Mucosa of descending colon (tissue), 3 donors: ENCODE measurements around the gene NR1I3. TPM values are rescaled to one million over a fixed set of nuclear protein-coding genes. Genes with fewer than 3 reads are reported as not detected.
"Not testable (repeated sequence)": the region's sequence is repeated elsewhere in the genome, so short reads cannot be mapped to it uniquely, and the experiment has no call there.

Source experiments
- ATAC-seq: fragments of 200-7000 bp; cut with Tn5 transposase; one replicate; pipeline ENCODE4 v1.9.1; 2020; ENCODE audit warnings: mild to moderate bottlenecking, moderate library complexity
- DNase-seq, 3 donors: peaks; one replicate each; pipeline ENCODE4 v3.0.0-alpha.2; 2020
- H3K36me3 ChIP-seq: fragments of 200-600 bp; one replicate; pipeline ENCODE4 v1.8.0; 2021; ENCODE audit warnings: low read depth, mild to moderate bottlenecking
- H3K4me1 ChIP-seq: fragments of 200-600 bp; one replicate; pipeline ENCODE4 v1.8.0; 2021; ENCODE audit warnings: low read depth, mild to moderate bottlenecking
- H3K4me3 ChIP-seq: fragments of 200-600 bp; one replicate; pipeline ENCODE4 v1.8.0; 2021; ENCODE audit warnings: mild to moderate bottlenecking
- H3K9me3 ChIP-seq: fragments of 200-600 bp; one replicate; pipeline ENCODE4 v1.8.0; 2021; ENCODE audit warnings: mild to moderate bottlenecking
- intact Hi-C, 2 donors: fragments of 100-400 bp; cut with DNase I in 1 of 2; cut with micrococcal nuclease in 1 of 2; formaldehyde crosslinking; loops; one replicate each; pipeline versions ENCODE4 v1.11.0 to v1.11.1; 2022; cut with DNase I, micrococcal nuclease
- total RNA-seq, 3 donors: library from RNA; stranded (reverse); fragmentation: NEBNext Ultra II Directional in 2 of 3; extraction: Animal tissue kit (Norgen Biotek cat#: 25700) in 2 of 3; gene quantifications; one replicate each; pipeline versions ENCODE4 v1.2.1 to v1.2.4, GENCODE V29; 2021 to 2023
- TF ChIP-seq, protein P1 (sequence below): fragments of 200-600 bp; IDR thresholded peaks from one replicate; pipeline ENCODE4 v1.8.0; 2022; ENCODE audit warnings: antibody characterized with exemption, mild to moderate bottlenecking
- donor health status: DM: no; HTN: no; CAD: no; lungs with moderate emphysema.
- donor health status: DM: no; HTN: no; CAD: no.
- donor health status: DM: no; HTN: yes; CAD: no.

The NR1I3 gene
- total RNA-seq, 3 donors from 2014 or later, result not detected

DNA sequence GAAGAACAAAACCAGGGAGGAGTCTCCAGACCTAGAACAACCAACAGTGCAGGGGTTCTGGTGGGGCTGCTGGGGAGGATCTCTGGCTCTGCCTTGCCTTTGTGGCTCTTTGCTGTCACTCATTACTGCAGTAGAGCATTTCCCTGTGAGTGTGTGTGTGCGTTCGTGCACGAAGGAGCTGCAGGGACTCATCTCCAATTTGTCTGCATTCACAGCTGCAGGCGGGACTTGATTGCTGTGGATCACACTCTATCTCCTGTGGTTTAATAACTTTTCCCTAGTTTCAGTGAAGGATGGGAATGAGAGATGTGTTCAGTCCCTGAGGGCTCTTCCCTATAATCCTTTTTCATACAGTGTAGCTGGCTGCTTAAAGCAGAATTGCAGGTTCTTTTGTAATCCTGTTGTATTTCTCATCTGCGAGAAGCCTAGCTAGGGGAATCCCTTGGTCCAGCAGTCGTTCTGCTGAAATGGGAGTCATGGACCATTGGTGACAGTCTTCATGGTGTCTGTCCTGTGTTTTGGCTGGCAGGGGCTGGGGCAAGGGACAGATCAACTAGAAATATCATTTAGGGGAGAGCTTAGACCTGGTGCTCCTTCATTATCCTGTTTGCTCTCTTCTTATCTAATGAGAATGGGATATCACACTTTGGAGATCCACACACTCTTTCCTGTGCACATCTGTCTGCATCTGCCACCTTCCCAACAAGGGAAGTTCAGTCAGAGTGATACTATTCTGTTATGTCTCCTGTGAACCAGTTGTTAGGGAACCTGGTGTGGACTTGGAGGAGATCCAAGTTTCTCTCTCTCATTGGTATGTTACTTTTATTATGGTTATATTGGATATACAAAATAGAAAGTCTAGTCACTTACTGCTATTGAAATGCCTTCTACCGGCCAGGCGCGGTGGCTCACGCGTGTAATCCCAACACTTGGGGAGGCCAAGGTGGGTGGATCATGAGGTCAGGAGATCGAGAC is 23.5 kb upstream of the NR1I3 start:
- no peaks in the 10 kb centered on the region for H3K36me3 ChIP-seq
- no peak overlapping the region for H3K4me3 ChIP-seq
- H3K9me3 ChIP-seq, result peaks cover 9% of the 10 kb centered on the region
- DNase-seq (no peak), ATAC-seq (no peak)
- intact Hi-C loops, result no loop called here
- TF ChIP-seq, protein P1, sequence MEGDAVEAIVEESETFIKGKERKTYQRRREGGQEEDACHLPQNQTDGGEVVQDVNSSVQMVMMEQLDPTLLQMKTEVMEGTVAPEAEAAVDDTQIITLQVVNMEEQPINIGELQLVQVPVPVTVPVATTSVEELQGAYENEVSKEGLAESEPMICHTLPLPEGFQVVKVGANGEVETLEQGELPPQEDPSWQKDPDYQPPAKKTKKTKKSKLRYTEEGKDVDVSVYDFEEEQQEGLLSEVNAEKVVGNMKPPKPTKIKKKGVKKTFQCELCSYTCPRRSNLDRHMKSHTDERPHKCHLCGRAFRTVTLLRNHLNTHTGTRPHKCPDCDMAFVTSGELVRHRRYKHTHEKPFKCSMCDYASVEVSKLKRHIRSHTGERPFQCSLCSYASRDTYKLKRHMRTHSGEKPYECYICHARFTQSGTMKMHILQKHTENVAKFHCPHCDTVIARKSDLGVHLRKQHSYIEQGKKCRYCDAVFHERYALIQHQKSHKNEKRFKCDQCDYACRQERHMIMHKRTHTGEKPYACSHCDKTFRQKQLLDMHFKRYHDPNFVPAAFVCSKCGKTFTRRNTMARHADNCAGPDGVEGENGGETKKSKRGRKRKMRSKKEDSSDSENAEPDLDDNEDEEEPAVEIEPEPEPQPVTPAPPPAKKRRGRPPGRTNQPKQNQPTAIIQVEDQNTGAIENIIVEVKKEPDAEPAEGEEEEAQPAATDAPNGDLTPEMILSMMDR, result no peak
- no peaks in the 10 kb centered on the region for H3K4me1 ChIP-seq

DNA sequence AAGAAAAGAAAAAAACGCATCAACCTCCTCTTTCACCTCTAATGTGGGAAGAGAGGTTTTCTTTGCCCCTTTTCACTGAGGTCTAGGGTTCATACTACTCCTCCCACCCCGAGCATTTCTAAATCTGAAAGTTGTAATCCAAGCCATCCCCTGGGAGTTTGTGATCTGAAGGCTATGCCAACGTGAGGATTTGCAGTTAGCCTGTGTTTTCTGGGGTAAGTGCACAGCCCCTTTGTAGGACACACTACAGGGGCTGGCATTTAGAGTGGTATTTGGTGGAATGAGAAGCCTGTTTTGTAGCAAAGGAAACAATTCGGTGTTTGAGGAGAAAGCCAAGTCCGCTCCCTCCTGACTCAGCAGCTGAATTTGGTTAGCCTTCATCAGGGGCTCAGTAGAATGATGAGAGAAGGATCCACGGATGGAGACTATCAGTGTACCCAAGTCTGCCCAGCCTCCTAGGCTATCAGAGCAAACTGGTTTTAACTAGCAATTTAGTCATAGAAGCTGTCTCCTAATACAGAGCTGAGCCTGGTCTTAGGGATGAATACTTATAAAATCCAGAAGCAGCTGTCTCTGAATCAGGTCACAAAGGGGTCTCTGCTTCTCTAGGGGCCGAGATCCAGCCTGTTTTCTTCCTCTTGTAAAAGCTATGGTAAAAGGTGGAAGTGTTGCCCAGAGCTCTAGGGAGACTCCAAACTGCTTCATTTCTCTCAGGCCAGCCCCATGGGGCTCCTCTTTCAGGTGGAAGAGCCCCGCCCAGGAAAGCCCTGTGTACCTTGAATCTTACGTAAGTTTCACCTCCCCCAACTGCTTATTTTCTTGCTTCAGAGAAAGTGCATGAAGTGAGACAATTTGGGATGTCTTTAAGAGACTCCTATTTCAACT is 22.6 kb upstream of the NR1I3 start:
- H3K4me1 ChIP-seq, result no peaks in the 10 kb centered on the region
- DNase-seq (peak in 1 of 3 donors; percentile 6), ATAC-seq (peak; percentile 40)
- H3K36me3 ChIP-seq, result no peaks in the 10 kb centered on the region
- intact Hi-C loops, result no loop called here
- H3K9me3 ChIP-seq, result peaks cover 9% of the 10 kb centered on the region
- TF ChIP-seq, protein P1, result no peak
- no peak overlapping the region for H3K4me3 ChIP-seq

DNA sequence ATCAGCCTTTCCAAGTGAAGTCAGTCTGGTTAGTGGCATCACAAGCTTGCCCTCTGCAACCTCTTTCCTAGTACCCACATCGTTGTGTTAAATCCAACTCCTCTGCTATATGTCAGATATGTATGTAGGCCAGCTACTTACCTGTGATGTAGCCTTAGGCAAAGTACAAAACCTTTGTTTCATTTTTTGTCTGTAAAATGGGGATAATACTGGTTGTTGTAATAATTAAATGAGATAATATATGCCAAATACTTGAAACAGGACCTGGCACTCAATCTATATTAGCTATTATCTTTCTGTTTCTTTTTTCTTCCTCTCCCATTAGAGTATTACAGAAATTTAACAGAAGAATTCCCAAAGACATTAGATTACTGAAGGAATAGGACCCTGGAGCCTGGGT is 21.8 kb upstream of the NR1I3 start:
- Histone ChIP-seq H3K9me3 (peaks cover 9% of the 10 kb centered on the region), H3K4me1 (no peaks in the 10 kb centered on the region), H3K36me3 (no peaks in the 10 kb centered on the region), H3K4me3 (no peak overlapping the region)
- intact Hi-C loops, result no loop called here
- no peak for DNase-seq
- ATAC-seq, result no peak
- TF ChIP-seq, protein P1, result no peak

DNA sequence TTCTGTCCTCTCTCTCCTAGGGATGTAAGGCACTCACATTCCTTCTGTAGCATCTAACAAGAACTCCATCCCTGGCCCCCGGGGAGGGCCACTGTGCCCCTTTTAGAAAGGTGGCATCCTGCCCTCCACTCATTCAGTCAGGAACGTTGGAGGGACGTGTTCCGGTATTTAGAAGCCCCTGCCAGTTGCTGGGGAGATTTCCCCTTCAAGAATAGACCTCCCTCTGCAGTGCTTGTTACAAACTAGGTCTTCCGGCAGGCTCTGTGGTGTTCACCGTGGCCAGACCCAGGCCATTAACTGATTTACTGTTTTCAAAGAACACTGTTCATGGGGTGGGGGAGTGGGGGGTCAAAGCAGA is 21.3 kb upstream of the NR1I3 start:
- Histone ChIP-seq H3K4me1 (no peaks in the 10 kb centered on the region), H3K36me3 (no peaks in the 10 kb centered on the region), H3K4me3 (no peak overlapping the region), H3K9me3 (peaks cover 9% of the 10 kb centered on the region)
- TF ChIP-seq, protein P1, result no peak
- intact Hi-C loops, result no loop called here
- DNase-seq (no peak), ATAC-seq (no peak)

DNA sequence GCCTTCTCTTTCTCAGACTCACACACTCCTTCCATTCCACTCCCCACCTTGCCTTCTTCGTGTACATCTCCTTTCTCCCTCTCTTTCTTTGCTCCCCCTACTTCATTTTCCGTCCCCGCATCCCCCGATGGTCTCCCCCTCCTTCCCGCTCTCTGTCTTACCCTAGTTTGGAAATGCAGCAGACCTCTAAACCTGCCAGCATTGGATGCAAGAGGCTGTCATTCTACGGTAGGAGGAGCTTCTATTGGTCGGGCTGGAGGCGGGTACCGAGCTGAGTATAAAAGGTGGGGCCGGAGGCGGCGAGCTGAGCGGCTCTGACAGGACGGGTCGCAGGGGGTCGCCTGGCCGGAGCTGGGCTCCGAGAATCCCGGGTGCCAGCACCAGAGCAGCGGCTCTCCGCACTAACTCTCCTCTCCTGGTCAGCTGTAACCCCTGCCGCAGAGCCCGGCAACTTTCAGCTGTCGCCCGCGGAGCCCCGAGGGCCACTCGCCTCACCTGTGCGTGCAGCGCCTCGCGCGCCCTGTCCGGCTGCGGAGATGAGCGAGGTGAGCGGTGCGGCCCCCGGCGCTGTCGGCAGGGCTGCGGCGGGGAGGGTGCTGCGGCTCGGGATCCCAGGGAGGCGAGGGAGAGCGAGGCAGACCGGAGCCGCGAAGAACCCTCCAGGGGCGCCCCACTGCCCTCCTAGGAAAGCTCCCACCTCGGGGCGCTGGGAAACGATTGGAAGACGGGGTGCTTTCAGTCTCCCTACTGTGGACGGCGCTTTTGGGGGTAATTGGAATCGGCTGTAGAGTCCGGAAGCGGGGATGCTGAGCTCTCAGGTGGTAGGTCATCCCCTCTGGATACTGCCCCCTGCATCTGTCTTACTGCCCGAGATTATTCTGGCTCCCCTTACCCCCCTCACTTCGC is 20.7 kb upstream of the NR1I3 start, which contains the start of gene PCP4L1:
Gene PCP4L1 (plus strand): TSS at position 307 of the 906 bp plus-strand sequence. CDS start 230 bp downstream, at position 537.
- intact Hi-C loops, result no loop called here
- Histone ChIP-seq H3K36me3 (no peaks in the 10 kb centered on the region), H3K4me3 (no peak within 1 kb of the TSS), H3K4me1 (no peaks in the 10 kb centered on the region), H3K9me3 (peaks cover 9% of the 10 kb centered on the region)
- TF ChIP-seq, protein P1, result no peak
- DNase-seq (peak; percentile 47 to 58 (median 49)), ATAC-seq (peak; percentile 83)

DNA sequence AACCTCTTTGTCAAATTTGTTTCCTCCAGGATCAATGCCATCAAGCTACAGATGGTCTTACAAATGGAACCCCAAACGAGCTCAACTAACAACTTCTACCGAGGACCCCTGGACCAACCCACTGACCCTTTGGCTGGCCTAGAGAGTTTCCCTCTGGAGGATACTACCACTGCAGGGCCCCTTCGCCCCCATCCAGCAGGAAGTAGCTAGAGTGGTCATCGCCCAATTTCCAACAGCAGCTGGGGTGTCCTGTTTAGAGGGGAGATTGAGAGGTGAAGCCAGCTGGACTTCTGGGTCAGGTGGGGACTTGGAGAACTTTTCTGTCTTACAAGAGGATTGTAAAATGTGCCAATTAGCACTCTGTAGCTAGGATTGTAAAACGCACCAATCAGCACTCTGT is 19.1 kb upstream of the NR1I3 start:
- DNase-seq, ATAC-seq, H3K4me1 ChIP-seq, H3K36me3 ChIP-seq, H3K9me3 ChIP-seq, intact Hi-C loops, H3K4me3 ChIP-seq: not testable (repeated sequence)

DNA sequence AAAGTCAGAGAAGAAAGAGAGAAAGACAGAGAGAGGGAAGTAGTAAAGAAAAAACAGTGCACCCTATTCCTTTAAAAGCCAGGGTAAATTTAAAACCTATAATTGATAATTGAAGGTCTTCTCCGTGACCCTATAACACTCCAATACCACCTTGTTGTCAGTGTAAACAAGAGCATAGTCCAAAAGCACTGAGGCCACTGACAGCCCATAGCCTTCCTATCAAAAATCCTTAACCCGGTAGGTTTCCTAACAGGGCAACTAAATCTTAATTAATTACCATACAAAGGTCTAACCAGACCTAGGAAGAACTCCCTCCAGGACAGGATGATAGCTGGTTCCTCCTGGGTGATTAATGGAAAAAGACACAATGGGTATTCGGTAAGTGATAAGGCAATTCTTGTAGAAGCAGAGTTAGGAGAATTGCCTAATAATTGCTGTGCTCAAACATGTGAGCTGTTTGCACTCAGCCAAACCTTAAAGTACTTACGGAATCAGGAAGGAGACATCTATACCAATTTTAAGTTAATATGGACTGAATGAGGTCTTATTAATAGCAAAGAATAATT is 18.0 kb upstream of the NR1I3 start:
- ATAC-seq, H3K4me3 ChIP-seq, H3K9me3 ChIP-seq: not testable (repeated sequence)

More for the DNA sequence above, 18.0 kb upstream of the NR1I3 start:
- H3K36me3 ChIP-seq, intact Hi-C loops, DNase-seq, H3K4me1 ChIP-seq: not testable (repeated sequence)
